ENCODE measurements around the gene NDUFA3. TPM values are rescaled to one million over a fixed set of nuclear protein-coding genes. Genes with fewer than 3 reads are reported as not detected.
A peak's percentile ranks its signal among the peaks of the same experiment; 100 is the strongest.

NDUFA3 gene
- polyA plus RNA-seq, 2 of the 4 experiments (the other 2 are of a cell fraction), result 43.5 to 190 TPM

DNA sequence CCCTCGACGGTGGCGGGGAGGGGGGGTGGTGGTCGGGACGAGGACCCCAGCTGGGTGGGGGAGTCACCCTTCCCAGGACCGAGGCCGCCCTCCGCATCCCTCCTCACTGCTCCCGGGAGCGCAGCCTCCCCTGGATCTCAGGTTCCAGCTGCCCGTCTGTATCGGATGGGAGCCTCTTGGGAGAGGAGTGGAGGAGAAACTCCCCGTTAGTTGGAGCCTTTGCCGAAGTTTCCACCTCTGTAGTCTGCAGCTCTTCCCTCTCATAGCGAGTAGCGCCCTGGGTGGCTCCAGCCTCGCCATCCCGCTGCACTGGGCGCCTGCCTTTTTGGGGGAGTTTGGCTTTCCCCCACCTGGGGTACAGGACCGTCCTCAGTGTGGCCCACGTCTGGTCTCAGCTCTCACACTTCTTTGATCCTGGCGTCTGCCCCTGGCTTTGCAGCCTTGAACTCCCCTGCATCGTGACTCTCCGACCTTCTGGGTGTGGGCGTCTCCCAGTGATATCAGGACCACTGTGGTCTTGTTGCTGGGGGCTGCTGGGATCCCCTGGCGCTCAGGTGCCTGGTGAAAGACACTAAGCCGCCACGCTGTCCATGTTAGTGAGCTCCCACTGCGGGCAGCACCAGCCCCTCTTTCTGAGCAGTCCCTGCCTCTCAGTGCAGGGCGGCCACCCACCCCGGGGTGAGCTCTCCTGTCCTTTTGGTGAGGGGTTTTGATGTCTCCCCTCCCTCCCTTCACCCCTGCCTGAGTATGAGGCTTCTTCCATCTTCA is 36.0 kb downstream of the NDUFA3 start:
- H3K4me1 ChIP-seq, result peaks cover 15% of the 10 kb centered on the region; the same call in 2 of the 3 replicates
- CTCF ChIA-PET, result interaction anchor here (0.9 to 2.8 kb wide), 7 partner anchors 12 to 128 kb away, joined by 3 to 9 read pairs (median 3); no protein-coding TSS in a partner anchor

DNA sequence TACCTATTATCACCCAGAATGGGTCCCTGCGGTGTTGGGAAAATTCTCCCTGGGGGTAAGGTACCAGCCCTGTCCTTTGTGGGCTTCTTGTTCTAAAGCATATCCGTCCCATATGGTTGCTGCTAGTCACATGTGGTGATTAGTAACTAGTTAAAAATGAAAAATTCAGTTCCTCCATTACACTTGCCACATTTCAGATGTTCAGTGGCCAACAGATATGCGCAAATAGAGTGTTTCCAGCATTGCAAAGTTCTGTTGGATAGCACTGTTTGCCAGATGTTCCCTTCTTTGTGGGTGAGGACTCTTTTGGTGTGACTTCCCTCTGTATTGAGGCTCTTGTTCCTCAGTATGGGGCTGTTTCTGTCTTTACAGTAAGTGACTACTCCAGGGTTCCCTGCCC is 38.7 kb downstream of the NDUFA3 start:
- WGBS (ENCODE audit: missing lambda C conversion rate), result 96% methylated on average over 3 of the region's 3 CpGs
- POLR2A ChIA-PET, result interaction anchor here (1.3 kb wide), 1 partner anchor 10 kb away, joined by 5 read pairs; no protein-coding TSS in a partner anchor
- H3K27ac ChIP-seq, result no peak overlapping the region

More for the DNA sequence above, 36.0 kb downstream of the NDUFA3 start:
- Histone ChIP-seq H3K9me3 (no peaks in the 10 kb centered on the region), H3K27ac (peak overlapping the region; percentile 94 to 95), H3K4me3 (peak overlapping the region; percentile 84), H3K4me2 (peak overlapping the region; percentile 86)
- FAIRE-seq (no peak), DNase-seq (ENCODE audit: low read depth in 1 of 2, low spot score in 1 of 2) (no peak), ATAC-seq (no peak)
- TF ChIP-seq, protein P1, sequence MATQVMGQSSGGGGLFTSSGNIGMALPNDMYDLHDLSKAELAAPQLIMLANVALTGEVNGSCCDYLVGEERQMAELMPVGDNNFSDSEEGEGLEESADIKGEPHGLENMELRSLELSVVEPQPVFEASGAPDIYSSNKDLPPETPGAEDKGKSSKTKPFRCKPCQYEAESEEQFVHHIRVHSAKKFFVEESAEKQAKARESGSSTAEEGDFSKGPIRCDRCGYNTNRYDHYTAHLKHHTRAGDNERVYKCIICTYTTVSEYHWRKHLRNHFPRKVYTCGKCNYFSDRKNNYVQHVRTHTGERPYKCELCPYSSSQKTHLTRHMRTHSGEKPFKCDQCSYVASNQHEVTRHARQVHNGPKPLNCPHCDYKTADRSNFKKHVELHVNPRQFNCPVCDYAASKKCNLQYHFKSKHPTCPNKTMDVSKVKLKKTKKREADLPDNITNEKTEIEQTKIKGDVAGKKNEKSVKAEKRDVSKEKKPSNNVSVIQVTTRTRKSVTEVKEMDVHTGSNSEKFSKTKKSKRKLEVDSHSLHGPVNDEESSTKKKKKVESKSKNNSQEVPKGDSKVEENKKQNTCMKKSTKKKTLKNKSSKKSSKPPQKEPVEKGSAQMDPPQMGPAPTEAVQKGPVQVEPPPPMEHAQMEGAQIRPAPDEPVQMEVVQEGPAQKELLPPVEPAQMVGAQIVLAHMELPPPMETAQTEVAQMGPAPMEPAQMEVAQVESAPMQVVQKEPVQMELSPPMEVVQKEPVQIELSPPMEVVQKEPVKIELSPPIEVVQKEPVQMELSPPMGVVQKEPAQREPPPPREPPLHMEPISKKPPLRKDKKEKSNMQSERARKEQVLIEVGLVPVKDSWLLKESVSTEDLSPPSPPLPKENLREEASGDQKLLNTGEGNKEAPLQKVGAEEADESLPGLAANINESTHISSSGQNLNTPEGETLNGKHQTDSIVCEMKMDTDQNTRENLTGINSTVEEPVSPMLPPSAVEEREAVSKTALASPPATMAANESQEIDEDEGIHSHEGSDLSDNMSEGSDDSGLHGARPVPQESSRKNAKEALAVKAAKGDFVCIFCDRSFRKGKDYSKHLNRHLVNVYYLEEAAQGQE (IDR thresholded peaks at IDR 0.05), result no peak
- TF ChIP-seq, protein P2, sequence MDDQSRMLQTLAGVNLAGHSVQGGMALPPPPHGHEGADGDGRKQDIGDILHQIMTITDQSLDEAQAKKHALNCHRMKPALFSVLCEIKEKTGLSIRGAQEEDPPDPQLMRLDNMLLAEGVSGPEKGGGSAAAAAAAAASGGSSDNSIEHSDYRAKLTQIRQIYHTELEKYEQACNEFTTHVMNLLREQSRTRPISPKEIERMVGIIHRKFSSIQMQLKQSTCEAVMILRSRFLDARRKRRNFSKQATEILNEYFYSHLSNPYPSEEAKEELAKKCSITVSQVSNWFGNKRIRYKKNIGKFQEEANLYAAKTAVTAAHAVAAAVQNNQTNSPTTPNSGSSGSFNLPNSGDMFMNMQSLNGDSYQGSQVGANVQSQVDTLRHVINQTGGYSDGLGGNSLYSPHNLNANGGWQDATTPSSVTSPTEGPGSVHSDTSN (IDR thresholded peaks at IDR 0.05), result no peak
- TF ChIP-seq RCOR1 (IDR thresholded peaks at IDR 0.05; ENCODE audit: low read depth, low read length) (no peak), CBX8 (IDR thresholded peaks at IDR 0.05) (no peak), CHD4 (IDR thresholded peaks at IDR 0.05; ENCODE audit: borderline replicate concordance) (no peak), ZFP36 (IDR thresholded peaks at IDR 0.05; ENCODE audit: borderline replicate concordance, partially characterized antibody) (no peak), SMC3 (IDR thresholded peaks at IDR 0.05) (no peak), FOXS1 (CRISPR knock-in tag; IDR thresholded peaks at IDR 0.05) (no peak), FOSL2 (IDR thresholded peaks at IDR 0.05) (no peak), FOSL2 (CRISPR knock-in tag; IDR thresholded peaks at IDR 0.05) (no peak), MAZ (IDR thresholded peaks at IDR 0.05; ENCODE audit: borderline replicate concordance, low read depth, low read length) (no peak), HOXA7 (CRISPR knock-in tag; IDR thresholded peaks at IDR 0.05) (no peak), EHF (CRISPR knock-in tag; IDR thresholded peaks at IDR 0.05) (no peak)
- POLR2A ChIA-PET, result interaction anchor here (2.1 to 3.4 kb wide), 3 partner anchors 20 to 51 kb away, joined by 33 to 51 read pairs (median 37); partner anchors contain the start of genes LENG1, MBOAT7, PRPF31 and TFPT
- WGBS (ENCODE audit: missing lambda C conversion rate), result 51% methylated on average over 27 of the region's 31 CpGs

More for the DNA sequence above, 38.7 kb downstream of the NDUFA3 start:
- ATAC-seq (no peak), DNase-seq (ENCODE audit: low read depth in 1 of 2, low spot score in 1 of 2) (no peak), FAIRE-seq (no peak)
- Histone ChIP-seq H3K4me2 (no peak overlapping the region), H3K4me1 (peaks cover 9% of the 10 kb centered on the region; the same call in 2 of the 3 replicates), H3K9me3 (no peaks in the 10 kb centered on the region), H3K4me3 (no peak overlapping the region)
- CTCF ChIA-PET, result interaction anchor here (2.3 to 2.6 kb wide), 2 partner anchors 9 to 18 kb away, joined by 7 to 14 read pairs; partner anchors contain the start of gene LENG1
- TF ChIP-seq RAD21 (conservative IDR thresholded peaks at IDR 0.05 in 1 of 2, IDR thresholded peaks at IDR 0.05 in 1 of 2), result no peak
- no peak for TF ChIP-seq POLR2AphosphoS2 (conservative IDR thresholded peaks at IDR 0.05; ENCODE audit: low read length)
- TF ChIP-seq HOXB5 (CRISPR knock-in tag; IDR thresholded peaks at IDR 0.05), result no peak
- no peak for TF ChIP-seq CHD2 (IDR thresholded peaks at IDR 0.05; ENCODE audit: low read length, partially characterized antibody)
- no peak for TF ChIP-seq EHF (CRISPR knock-in tag; IDR thresholded peaks at IDR 0.05)
- TF ChIP-seq SREBF2 (IDR thresholded peaks at IDR 0.05), result no peak
- TF ChIP-seq FOSL2 (IDR thresholded peaks at IDR 0.05), result no peak
- TF ChIP-seq FOSL2 (CRISPR knock-in tag; IDR thresholded peaks at IDR 0.05), result no peak
- TF ChIP-seq, protein P3, sequence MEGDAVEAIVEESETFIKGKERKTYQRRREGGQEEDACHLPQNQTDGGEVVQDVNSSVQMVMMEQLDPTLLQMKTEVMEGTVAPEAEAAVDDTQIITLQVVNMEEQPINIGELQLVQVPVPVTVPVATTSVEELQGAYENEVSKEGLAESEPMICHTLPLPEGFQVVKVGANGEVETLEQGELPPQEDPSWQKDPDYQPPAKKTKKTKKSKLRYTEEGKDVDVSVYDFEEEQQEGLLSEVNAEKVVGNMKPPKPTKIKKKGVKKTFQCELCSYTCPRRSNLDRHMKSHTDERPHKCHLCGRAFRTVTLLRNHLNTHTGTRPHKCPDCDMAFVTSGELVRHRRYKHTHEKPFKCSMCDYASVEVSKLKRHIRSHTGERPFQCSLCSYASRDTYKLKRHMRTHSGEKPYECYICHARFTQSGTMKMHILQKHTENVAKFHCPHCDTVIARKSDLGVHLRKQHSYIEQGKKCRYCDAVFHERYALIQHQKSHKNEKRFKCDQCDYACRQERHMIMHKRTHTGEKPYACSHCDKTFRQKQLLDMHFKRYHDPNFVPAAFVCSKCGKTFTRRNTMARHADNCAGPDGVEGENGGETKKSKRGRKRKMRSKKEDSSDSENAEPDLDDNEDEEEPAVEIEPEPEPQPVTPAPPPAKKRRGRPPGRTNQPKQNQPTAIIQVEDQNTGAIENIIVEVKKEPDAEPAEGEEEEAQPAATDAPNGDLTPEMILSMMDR (IDR thresholded peaks at IDR 0.05), result no peak
- no peak for TF ChIP-seq GATA3 (IDR thresholded peaks at IDR 0.05; ENCODE audit: borderline replicate concordance)
- no peak for TF ChIP-seq RFX5 (IDR thresholded peaks at IDR 0.05)
- TF ChIP-seq MAZ (IDR thresholded peaks at IDR 0.05; ENCODE audit: borderline replicate concordance, low read depth, low read length), result no peak
- TF ChIP-seq POLR2A (IDR thresholded peaks at IDR 0.05; ENCODE audit: low read length), result no peak
- TF ChIP-seq CBX2 (IDR thresholded peaks at IDR 0.05; ENCODE audit: borderline replicate concordance, low read depth), result no peak
- TF ChIP-seq HDAC2 (IDR thresholded peaks at IDR 0.05), result no peak
- TF ChIP-seq, protein P4, sequence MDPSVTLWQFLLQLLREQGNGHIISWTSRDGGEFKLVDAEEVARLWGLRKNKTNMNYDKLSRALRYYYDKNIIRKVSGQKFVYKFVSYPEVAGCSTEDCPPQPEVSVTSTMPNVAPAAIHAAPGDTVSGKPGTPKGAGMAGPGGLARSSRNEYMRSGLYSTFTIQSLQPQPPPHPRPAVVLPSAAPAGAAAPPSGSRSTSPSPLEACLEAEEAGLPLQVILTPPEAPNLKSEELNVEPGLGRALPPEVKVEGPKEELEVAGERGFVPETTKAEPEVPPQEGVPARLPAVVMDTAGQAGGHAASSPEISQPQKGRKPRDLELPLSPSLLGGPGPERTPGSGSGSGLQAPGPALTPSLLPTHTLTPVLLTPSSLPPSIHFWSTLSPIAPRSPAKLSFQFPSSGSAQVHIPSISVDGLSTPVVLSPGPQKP (IDR thresholded peaks at IDR 0.05; ENCODE audit: low read depth, low read length), result no peak
- TF ChIP-seq BHLHE40 (IDR thresholded peaks at IDR 0.05; ENCODE audit: low read depth, low read length), result no peak
- TF ChIP-seq ZNF302 (CRISPR knock-in tag; IDR thresholded peaks at IDR 0.05), result no peak
- TF ChIP-seq, protein P2 (IDR thresholded peaks at IDR 0.05), result no peak
- TF ChIP-seq ZFP36 (IDR thresholded peaks at IDR 0.05; ENCODE audit: borderline replicate concordance, partially characterized antibody), result no peak
